Chondrocyte (in vitro differentiated cells): ENCODE data around the gene NCAM1. TPM values are rescaled to one million over a fixed set of nuclear protein-coding genes. Genes with fewer than 3 reads are reported as not detected.

Experiments used
- DNase-seq: peaks from one replicate; pipeline ENCODE4 v3.0.0; 2021; ENCODE audit warnings: mixed read lengths, low spot score
- H3K27ac Mint-ChIP-seq: one replicate; pipeline ENCODE4 v1.8.0; 2021; ENCODE audit warnings: mild to moderate bottlenecking, moderate library complexity, mixed read lengths; ENCODE audit not compliant: unreplicated experiment
- H3K27me3 Mint-ChIP-seq: 2 replicates; pipeline ENCODE4 v1.8.0; 2021; ENCODE audit warnings: low read depth, mixed read lengths
- H3K36me3 Mint-ChIP-seq: 2 replicates; pipeline ENCODE4 v1.8.0; 2021; ENCODE audit warnings: low read depth, mixed read lengths
- H3K4me1 Mint-ChIP-seq: 2 replicates; pipeline ENCODE4 v1.8.0; 2021; ENCODE audit warnings: low read depth, mild to moderate bottlenecking, mixed read lengths
- H3K4me3 Mint-ChIP-seq: one replicate; pipeline ENCODE4 v1.8.0; 2021; ENCODE audit warnings: mild to moderate bottlenecking, moderate library complexity, mixed read lengths; ENCODE audit not compliant: unreplicated experiment
- H3K9me3 Mint-ChIP-seq: 2 replicates; pipeline ENCODE4 v1.8.0; 2021; ENCODE audit warnings: low read depth, mixed read lengths
- total RNA-seq: library from RNA; stranded (reverse); gene quantifications from 3 replicates; pipeline ENCODE4 v1.2.1, GENCODE V29; 2021
- TF ChIP-seq, protein P1 (sequence below): fragments of 200-600 bp; sonication (generic); IDR thresholded peaks from 2 replicates; pipeline ENCODE4 v1.5.0; 2021; ENCODE audit warnings: antibody characterized with exemption, mild to moderate bottlenecking, moderate library complexity

The NCAM1 gene
- total RNA-seq, 1 donor from 2014 or later = 3.9 TPM

DNA sequence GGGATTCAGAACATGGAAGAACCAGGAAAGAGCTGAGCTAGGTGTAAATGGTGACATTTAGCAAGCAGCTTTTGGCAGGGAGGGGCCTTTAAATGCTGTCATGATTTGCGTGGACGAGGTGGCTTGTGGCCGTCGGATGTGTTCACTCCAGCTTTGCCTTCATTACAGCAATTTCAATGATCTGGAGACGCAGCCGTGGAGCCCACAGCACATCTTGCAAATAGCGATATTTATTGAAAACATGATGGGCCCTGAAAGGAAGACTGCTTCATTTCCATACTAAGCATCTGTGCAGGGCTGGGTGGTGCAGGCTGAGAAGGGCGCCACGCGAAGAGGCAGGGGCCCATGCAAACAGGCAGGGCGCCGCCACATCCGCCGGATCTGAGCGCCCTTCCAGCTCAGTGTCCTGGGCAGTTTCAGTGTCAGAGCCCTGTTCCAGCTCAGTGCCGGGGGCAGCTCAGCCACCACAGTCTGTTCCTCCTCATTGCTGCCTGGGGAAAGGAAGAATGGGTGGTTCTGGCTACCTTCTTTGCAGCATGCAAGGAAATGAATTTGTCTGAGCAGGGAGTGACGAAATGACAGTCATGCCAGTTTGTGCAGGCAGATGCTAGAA, 242.0 kb downstream of the NCAM1 start:
- no peak overlapping the region for H3K27ac Mint-ChIP-seq
- no peaks in the 10 kb centered on the region for H3K27me3 Mint-ChIP-seq
- no peak for DNase-seq
- no peak overlapping the region for H3K4me3 Mint-ChIP-seq
- TF ChIP-seq, protein P1, sequence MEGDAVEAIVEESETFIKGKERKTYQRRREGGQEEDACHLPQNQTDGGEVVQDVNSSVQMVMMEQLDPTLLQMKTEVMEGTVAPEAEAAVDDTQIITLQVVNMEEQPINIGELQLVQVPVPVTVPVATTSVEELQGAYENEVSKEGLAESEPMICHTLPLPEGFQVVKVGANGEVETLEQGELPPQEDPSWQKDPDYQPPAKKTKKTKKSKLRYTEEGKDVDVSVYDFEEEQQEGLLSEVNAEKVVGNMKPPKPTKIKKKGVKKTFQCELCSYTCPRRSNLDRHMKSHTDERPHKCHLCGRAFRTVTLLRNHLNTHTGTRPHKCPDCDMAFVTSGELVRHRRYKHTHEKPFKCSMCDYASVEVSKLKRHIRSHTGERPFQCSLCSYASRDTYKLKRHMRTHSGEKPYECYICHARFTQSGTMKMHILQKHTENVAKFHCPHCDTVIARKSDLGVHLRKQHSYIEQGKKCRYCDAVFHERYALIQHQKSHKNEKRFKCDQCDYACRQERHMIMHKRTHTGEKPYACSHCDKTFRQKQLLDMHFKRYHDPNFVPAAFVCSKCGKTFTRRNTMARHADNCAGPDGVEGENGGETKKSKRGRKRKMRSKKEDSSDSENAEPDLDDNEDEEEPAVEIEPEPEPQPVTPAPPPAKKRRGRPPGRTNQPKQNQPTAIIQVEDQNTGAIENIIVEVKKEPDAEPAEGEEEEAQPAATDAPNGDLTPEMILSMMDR = no peak
- peaks cover 9% of the 10 kb centered on the region for H3K4me1 Mint-ChIP-seq
- peaks cover 2% of the 10 kb centered on the region for H3K36me3 Mint-ChIP-seq
- H3K9me3 Mint-ChIP-seq = no peaks in the 10 kb centered on the region

DNA sequence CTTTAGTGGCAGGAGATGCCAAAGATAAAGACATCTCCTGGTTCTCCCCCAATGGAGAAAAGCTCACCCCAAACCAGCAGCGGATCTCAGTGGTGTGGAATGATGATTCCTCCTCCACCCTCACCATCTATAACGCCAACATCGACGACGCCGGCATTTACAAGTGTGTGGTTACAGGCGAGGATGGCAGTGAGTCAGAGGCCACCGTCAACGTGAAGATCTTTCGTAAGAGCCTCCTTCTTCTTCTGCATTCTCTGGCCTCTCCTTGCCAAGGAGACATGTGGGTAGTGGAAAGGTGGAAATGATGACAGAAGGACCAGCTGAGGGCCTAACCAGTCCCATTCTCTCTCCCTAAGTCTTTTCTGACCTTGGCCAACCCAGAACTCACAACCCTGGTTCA, 243.1 kb downstream of the NCAM1 start:
- peaks cover 9% of the 10 kb centered on the region for H3K4me1 Mint-ChIP-seq
- no peak overlapping the region for H3K4me3 Mint-ChIP-seq
- H3K27me3 Mint-ChIP-seq = no peaks in the 10 kb centered on the region
- no peaks in the 10 kb centered on the region for H3K9me3 Mint-ChIP-seq
- H3K27ac Mint-ChIP-seq = no peak overlapping the region
- DNase-seq = no peak
- TF ChIP-seq, protein P1 = no peak
- H3K36me3 Mint-ChIP-seq = peaks cover 2% of the 10 kb centered on the region

- Mint-ChIP-seq H3K9me3 (no peaks in the 10 kb centered on the region), H3K4me1 (no peaks in the 10 kb centered on the region), H3K27me3 (peaks cover 2% of the 10 kb centered on the region), H3K36me3 (no peaks in the 10 kb centered on the region), H3K4me3 (no peak overlapping the region), H3K27ac (no peak overlapping the region)
- TF ChIP-seq, protein P1 = no peak
- DNase-seq = no peak
These were observed 252.3 kb downstream of the NCAM1 start for GRCh38 chr11:113213549-113213948.

DNA sequence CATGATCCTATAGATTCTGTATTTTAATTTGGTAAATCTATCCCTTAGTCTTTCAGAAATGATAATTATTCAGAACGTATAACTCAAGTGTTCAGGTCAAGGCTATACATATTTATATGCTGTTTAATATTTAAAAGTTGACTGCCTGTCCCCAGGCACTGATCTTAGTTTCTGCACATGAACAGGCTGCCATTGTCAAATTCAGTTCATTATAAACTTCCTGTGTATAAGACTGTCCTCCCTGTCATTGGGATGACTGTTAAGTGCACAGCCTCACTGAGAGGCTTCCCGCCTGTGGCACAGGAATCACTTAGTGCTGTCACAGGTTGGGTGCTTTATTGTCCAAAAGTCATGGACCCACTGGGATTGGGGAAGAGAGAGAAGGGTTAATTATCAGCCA, 261.0 kb downstream of the NCAM1 start:
- H3K27ac Mint-ChIP-seq = no peak overlapping the region
- H3K27me3 Mint-ChIP-seq = no peaks in the 10 kb centered on the region

DNA sequence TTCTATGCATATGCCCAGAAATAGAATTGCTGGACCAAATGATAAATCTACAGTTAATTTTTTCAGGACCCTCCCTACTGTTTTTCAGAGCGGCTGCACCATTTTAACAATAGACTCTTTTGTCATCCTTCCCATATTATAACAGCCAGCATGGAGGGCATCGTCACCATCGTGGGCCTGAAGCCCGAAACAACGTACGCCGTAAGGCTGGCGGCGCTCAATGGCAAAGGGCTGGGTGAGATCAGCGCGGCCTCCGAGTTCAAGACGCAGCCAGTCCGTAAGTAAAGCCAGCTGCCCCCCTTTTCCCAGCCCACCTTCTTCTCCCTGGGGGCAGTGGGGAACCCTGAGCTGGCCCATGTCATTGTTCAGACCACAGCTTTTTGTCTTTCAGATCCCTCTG, 273.7 kb downstream of the NCAM1 start:
- no peaks in the 10 kb centered on the region for H3K4me1 Mint-ChIP-seq
- TF ChIP-seq, protein P1 = no peak
- DNase-seq = no peak

More for the DNA sequence above, 261.0 kb downstream of the NCAM1 start:
- peaks cover 15% of the 10 kb centered on the region for H3K9me3 Mint-ChIP-seq
- TF ChIP-seq, protein P1 = no peak
- H3K36me3 Mint-ChIP-seq = peaks cover 2% of the 10 kb centered on the region
- H3K4me3 Mint-ChIP-seq = no peak overlapping the region
- H3K4me1 Mint-ChIP-seq = no peaks in the 10 kb centered on the region
- DNase-seq = no peak

More for the DNA sequence above, 273.7 kb downstream of the NCAM1 start:
- no peak overlapping the region for H3K4me3 Mint-ChIP-seq
- H3K27me3 Mint-ChIP-seq = no peaks in the 10 kb centered on the region
- no peak overlapping the region for H3K27ac Mint-ChIP-seq
- H3K9me3 Mint-ChIP-seq = no peaks in the 10 kb centered on the region
- H3K36me3 Mint-ChIP-seq = no peaks in the 10 kb centered on the region
